ENCODE data around the gene GOLGA6L10.
A peak's percentile ranks its signal among the peaks of the same experiment; 100 is the strongest.
"Not testable (repeated sequence)": the region's sequence is repeated elsewhere in the genome, so short reads cannot be mapped to it uniquely, and the experiment has no call there.

Gene GOLGA6L10, protein sequence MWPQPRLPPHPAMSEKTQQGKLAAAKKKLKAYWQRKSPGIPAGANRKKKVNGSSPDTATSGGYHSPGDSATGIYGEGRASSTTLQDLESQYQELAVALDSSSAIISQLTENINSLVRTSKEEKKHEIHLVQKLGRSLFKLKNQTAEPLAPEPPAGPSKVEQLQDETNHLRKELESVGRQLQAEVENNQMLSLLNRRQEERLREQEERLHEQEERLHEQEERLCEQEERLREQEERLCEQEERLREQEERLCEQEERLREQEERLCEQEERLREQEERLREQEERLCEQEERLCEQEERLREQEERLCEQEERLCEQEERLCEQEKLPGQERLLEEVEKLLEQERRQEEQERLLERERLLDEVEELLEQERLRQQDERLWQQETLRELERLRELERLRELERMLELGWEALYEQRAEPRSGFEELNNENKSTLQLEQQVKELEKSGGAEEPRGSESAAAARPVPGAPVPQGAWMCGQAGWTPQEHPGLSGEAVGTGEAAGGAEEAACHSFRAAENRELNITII

DNA sequence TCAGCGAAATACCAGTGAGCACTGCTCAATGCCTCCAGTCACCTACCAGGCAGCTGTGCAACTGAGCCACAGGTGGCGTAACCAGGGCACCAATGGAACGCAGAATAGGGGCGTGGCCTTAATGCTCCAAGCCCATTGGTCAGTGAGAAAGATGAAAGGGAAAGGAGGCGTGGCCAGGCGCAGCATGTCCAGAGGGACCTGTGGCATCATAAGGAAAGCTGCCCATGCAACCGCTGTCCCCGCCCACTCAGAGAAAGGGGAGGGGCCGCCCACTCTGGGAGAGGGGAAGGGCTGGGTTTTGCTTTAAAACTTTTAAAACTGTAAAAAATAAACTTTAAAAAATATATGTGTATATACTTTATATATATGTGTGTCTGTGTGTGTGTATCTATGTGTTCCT lies at the start of gene GOLGA6L10:
Gene GOLGA6L10, minus strand, starts transcription at position 101 of the 400 bp plus-strand sequence. Its CDS starts 100 bp downstream, at position 1.
- not testable (repeated sequence) for DNase-seq (ENCODE audit: low spot score)

GRCh38 chr15:82398785-82399184 lies 49.5 kb upstream of the GOLGA6L10 start:
- no peak for DNase-seq (ENCODE audit: low spot score)

GRCh38 chr15:82397817-82398216 lies 48.5 kb upstream of the GOLGA6L10 start:
- DNase-seq (ENCODE audit: low spot score) = no peak

DNA sequence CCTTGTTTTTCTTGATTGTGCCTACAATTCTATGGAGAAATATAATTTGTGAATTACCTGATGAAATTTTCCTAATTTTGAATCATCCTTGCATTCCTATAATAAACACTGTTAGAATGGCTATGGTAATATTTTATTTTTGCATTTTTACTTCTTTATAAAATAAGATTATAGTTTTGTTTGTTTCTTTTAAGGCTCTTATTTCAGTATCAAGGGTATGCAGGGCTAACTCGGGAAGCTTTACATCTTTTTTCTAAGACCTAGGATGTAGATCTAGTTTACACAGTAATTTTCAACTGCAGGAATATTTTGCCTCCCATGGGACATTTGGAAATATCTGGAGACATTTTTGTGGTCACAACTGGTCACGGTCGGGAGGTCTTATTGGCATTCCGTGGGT lies 46.5 kb upstream of the GOLGA6L10 start:
- not testable (repeated sequence) for DNase-seq (ENCODE audit: low spot score)

GRCh38 chr15:82393671-82394070 lies 44.4 kb upstream of the GOLGA6L10 start:
- peak; percentile 11 for DNase-seq (ENCODE audit: low spot score)

- DNase-seq (ENCODE audit: low spot score) = not testable (repeated sequence)
These were observed 42.8 kb upstream of the GOLGA6L10 start for GRCh38 chr15:82392077-82392476.

GRCh38 chr15:82390152-82390551 lies 40.9 kb upstream of the GOLGA6L10 start:
- not testable (repeated sequence) for DNase-seq (ENCODE audit: low spot score)

GRCh38 chr15:82387209-82387608 lies 37.9 kb upstream of the GOLGA6L10 start:
- not testable (repeated sequence) for DNase-seq (ENCODE audit: low spot score)

DNA sequence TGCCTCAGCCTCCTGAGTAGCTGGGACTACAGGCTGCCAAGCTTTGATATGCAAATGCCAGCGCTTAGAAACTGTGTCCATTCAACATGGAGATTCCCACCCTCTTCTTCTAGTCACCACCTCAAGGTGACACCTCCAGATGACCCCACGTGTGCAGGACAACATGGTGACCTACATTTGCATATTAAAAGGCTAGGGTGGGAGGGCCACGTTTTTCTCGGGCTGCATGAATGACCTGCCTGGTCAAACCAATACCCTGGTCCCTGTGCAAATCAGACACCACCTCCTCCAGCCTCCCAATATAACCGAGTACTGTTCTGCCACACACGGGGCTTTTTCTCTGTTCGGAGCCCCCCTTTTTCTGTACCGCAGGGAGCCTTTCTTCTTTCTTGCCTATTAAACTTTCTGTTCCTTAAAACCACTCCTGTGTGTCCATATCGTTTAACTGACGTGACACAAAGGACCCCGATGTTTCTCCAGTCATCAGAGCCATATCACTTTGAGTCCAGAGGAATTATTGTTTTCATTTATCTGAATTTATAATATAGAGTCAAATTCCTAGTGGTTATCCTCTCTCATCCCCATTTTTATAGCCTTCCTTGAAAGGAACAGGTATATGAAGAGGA lies 32.2 kb upstream of the GOLGA6L10 start:
- DNase-seq (ENCODE audit: low spot score) = not testable (repeated sequence)

DNA sequence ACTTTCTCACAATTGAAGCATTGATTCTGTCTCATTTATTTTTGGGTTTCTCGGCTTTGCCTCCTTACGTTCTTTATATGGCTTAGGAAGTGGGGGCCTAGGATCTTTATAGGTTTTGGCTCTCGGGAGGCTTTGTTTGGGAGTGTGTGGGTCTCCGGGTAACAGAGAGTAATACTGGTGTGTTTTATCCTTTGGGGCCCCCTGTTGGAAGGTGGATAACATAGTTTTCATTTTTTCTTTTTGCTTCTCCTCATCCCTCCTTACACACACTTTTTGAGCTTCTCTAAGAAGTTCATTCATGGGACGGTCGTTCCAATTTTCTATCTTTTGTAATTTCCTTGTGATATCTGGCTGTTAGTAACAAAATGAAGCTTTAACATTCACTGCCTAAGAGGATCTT lies 30.3 kb upstream of the GOLGA6L10 start:
- not testable (repeated sequence) for DNase-seq (ENCODE audit: low spot score)

DNA sequence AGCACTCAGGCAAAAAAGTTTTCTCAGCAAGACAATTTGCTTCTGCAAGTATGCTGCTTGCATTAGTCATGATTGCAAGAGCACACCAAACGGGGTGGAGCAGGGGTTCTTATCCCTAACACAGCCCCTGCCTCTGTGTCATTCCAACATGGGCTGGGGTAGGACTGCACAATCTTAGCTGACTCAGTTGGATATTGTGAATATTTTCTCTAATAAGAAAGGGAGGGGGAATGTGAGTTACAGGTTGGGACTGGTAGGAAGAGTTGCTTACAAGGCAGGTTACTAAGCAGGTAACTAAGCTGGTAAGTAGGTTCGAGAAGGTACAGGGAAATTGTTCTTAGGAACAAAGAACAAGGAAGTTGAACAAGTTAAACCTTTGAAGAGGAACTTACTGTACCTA lies 24.4 kb upstream of the GOLGA6L10 start:
- not testable (repeated sequence) for DNase-seq (ENCODE audit: low spot score)

- DNase-seq (ENCODE audit: low spot score) = no peak
These were observed 22.4 kb upstream of the GOLGA6L10 start for GRCh38 chr15:82371656-82372055.

DNA sequence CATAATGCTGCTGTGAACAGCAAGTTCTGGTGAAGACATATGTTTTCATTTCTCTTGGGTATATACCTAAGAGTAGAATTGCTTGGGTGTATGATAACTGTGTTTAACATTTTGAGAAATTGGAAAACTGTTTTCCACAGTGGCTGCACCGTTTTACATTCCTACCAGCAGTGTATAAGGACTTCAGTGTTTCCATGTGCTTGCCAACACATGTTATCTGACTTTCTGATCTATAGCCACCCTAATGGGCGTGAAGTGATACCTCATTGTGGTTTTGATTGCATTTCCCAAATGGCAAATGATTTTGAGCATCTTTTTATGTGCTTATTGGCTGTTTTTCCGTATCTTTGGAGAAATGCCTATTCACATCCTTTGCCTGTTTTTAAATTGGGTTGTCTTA lies 18.5 kb upstream of the GOLGA6L10 start:
- DNase-seq (ENCODE audit: low spot score) = not testable (repeated sequence)

DNA sequence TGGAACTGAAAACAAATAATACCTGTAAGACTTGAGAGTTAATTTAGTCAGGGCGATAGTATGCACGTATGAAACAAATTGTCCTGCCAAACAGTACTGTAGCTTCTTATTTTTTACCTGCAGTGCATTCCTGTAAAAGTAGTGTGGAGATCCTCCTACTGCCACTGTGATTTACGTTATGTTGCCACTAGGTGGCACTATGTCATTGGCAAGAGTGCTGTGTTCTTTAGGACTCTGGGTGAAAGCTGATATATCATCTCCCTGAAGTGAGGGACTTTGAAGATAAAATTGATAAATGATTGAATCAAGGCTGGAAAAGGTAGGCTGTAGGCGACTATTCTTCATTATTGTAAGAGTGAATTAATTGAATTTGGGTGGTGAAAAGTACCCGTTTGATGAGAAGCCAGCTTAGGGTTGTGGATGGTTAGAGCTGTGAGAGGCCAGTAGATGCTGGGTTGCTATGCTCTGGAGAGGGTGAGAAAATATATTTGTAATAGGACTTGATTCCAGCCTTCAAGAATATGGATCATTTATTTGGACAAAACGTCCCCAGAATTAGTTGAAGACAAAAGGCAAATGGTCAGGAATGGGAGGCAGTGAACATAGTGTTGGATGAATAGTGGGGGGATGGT lies 16.5 kb upstream of the GOLGA6L10 start:
- not testable (repeated sequence) for DNase-seq (ENCODE audit: low spot score)

GRCh38 chr15:82364548-82364947 lies 15.3 kb upstream of the GOLGA6L10 start:
- DNase-seq (ENCODE audit: low spot score) = not testable (repeated sequence)

GRCh38 chr15:82362790-82363189 lies 13.5 kb upstream of the GOLGA6L10 start:
- not testable (repeated sequence) for DNase-seq (ENCODE audit: low spot score)

GRCh38 chr15:82360618-82361017 lies 11.3 kb upstream of the GOLGA6L10 start:
- DNase-seq (ENCODE audit: low spot score) = not testable (repeated sequence)

GRCh38 chr15:82355055-82355454 lies 5.8 kb upstream of the GOLGA6L10 start:
- not testable (repeated sequence) for DNase-seq (ENCODE audit: low spot score)

DNA sequence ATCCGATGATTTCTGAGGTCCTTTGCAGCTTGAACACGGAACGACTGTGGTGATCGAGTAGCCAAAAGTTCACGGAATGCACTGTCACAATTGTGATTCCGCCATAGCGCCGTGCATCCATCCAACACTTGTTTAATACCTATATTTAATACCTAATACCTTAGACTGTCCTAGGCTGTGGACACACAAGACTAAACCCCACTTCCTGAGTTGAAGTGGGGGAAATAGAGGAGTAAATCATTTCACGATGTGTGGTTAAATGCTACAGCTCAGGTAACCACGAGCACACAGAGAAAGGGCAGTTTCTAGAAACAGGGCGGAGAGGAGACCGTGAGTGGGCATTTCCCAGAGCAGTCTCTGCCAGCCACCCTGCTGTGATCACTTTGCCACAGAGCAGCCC lies 5.3 kb upstream of the GOLGA6L10 start:
- not testable (repeated sequence) for DNase-seq (ENCODE audit: low spot score)

- peak; percentile 1 for DNase-seq (ENCODE audit: low spot score)
These were observed 1.6 kb downstream of the GOLGA6L10 start for GRCh38 chr15:82347645-82348044.

GRCh38 chr15:82345176-82345575 lies 4.1 kb downstream of the GOLGA6L10 start:
- not testable (repeated sequence) for DNase-seq (ENCODE audit: low spot score)

DNA sequence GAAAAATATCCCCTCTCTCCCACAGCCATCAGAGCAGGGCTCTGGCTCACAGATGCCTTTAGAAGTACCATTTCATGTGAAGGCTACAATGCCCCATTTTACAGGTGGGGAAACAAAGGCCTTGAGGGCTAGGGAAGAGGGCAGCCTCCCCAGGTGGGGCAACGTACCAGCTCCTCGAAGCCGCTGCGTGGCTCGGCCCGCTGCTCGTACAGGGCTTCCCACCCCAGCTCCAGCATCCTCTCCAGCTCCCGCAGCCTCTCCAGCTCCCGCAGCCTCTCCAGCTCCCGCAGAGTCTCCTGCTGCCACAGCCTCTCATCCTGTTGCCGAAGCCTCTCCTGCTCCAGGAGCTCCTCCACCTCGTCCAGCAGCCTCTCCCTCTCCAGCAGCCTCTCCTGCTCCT lies 4.9 kb downstream of the GOLGA6L10 start:
- not testable (repeated sequence) for DNase-seq (ENCODE audit: low spot score)
